Hepatocyte (in vitro differentiated cells): ENCODE results near the gene FGB.

Experiments
- EZH2phosphoT487 ChIP-seq: fragments of 200-600 bp; sonication (generic); IDR thresholded peaks from one replicate; pipeline ENCODE4 v1.6.1; 2018; ENCODE audit warnings: antibody characterized with exemption, mild to moderate bottlenecking, low read depth, moderate library complexity; ENCODE audit not compliant: unreplicated experiment, severe bottlenecking
- TF ChIP-seq, protein P1 (sequence below): fragments of 200-600 bp; sonication (generic); IDR thresholded peaks from 2 replicates; pipeline ENCODE4 v1.5.1; 2016; ENCODE audit warnings: antibody characterized with exemption, mild to moderate bottlenecking; ENCODE audit not compliant: poor library complexity

DNA sequence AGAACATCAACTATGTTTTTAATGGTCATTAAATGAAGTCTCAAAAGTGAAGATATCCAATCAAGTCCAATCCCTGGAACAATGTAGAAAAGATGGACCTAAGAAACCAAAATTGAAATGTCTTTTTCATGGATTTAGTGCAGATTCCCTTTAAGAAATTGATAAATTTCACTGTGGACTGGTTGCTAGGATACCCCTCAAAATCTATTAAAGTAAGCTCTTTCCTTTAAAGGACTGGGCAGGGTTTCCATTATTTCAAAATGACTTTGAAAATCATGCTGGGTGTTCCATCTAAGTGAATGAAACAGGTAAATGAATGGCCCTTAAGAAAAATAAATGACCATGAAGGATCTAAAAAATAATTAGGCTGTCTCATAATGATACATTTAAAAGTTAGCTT, 41.2 kb upstream of the FGB start:
- TF ChIP-seq, protein P1, sequence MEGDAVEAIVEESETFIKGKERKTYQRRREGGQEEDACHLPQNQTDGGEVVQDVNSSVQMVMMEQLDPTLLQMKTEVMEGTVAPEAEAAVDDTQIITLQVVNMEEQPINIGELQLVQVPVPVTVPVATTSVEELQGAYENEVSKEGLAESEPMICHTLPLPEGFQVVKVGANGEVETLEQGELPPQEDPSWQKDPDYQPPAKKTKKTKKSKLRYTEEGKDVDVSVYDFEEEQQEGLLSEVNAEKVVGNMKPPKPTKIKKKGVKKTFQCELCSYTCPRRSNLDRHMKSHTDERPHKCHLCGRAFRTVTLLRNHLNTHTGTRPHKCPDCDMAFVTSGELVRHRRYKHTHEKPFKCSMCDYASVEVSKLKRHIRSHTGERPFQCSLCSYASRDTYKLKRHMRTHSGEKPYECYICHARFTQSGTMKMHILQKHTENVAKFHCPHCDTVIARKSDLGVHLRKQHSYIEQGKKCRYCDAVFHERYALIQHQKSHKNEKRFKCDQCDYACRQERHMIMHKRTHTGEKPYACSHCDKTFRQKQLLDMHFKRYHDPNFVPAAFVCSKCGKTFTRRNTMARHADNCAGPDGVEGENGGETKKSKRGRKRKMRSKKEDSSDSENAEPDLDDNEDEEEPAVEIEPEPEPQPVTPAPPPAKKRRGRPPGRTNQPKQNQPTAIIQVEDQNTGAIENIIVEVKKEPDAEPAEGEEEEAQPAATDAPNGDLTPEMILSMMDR: no peak
- TF ChIP-seq EZH2phosphoT487: no peak
